Measurements from ENCODE around the gene LRGUK.

The LRGUK gene

DNA sequence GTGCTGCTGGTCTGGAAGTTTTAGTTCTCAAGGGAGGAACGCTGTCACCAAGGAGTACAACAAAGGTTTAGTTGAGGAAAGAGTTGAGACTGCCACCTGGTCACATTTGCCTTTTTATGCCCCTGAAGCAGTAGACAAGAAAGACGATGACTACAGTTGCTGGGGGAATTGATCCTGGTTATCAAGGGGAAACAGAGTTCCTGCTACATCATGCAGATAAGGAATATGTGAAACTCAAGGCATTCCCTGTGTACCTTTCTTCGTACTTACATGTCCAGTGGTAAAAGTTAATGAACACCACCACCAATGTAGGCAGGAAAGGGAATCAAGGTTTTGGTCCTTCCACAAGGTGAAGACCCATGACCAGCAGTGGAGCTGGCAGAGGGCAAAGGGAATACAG lies 157.8 kb downstream of the LRGUK start:
- H4K20me1 ChIP-seq (ENCODE audit: insufficient read depth, low read length), result no peaks in the 10 kb centered on the region
- no peaks in the 10 kb centered on the region for H3K4me1 ChIP-seq (ENCODE audit: low read length)
- no peaks in the 10 kb centered on the region for H3F3A ChIP-seq (ENCODE audit: insufficient read depth, low read length)
- no peak overlapping the region for H3K9ac ChIP-seq (ENCODE audit: low read length)
- no peak overlapping the region for H3K4me3 ChIP-seq (ENCODE audit: low read length)
- H3K27ac ChIP-seq (ENCODE audit: low read length), result no peak overlapping the region
- H2AFZ ChIP-seq (ENCODE audit: low read length), result no peak overlapping the region
- no peaks in the 10 kb centered on the region for H3K27me3 ChIP-seq (replicated peaks; ENCODE audit: insufficient read depth, low read length)
- no peaks in the 10 kb centered on the region for H3K9me2 ChIP-seq (replicated peaks; ENCODE audit: insufficient read depth, low read length)
- no peak for DNase-seq
- TF ChIP-seq, protein P1, sequence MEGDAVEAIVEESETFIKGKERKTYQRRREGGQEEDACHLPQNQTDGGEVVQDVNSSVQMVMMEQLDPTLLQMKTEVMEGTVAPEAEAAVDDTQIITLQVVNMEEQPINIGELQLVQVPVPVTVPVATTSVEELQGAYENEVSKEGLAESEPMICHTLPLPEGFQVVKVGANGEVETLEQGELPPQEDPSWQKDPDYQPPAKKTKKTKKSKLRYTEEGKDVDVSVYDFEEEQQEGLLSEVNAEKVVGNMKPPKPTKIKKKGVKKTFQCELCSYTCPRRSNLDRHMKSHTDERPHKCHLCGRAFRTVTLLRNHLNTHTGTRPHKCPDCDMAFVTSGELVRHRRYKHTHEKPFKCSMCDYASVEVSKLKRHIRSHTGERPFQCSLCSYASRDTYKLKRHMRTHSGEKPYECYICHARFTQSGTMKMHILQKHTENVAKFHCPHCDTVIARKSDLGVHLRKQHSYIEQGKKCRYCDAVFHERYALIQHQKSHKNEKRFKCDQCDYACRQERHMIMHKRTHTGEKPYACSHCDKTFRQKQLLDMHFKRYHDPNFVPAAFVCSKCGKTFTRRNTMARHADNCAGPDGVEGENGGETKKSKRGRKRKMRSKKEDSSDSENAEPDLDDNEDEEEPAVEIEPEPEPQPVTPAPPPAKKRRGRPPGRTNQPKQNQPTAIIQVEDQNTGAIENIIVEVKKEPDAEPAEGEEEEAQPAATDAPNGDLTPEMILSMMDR (IDR thresholded peaks at IDR 0.05; ENCODE audit: low read length), result no peak
- TF ChIP-seq EZH2phosphoT487 (IDR thresholded peaks at IDR 0.05; ENCODE audit: low read length), result no peak
- TF ChIP-seq EZH2 (optimal IDR thresholded peaks at IDR 0.05; ENCODE audit: low read depth, low read length), result no peak
- H3K79me2 ChIP-seq (ENCODE audit: low read length), result no peaks in the 10 kb centered on the region
- no peak overlapping the region for H3K4me2 ChIP-seq (ENCODE audit: low read depth, low read length)
- H3K9me3 ChIP-seq (replicated peaks; ENCODE audit: insufficient read depth, low read length), result no peaks in the 10 kb centered on the region
- H3K36me3 ChIP-seq (replicated peaks; ENCODE audit: insufficient read depth, low read length), result no peaks in the 10 kb centered on the region

DNA sequence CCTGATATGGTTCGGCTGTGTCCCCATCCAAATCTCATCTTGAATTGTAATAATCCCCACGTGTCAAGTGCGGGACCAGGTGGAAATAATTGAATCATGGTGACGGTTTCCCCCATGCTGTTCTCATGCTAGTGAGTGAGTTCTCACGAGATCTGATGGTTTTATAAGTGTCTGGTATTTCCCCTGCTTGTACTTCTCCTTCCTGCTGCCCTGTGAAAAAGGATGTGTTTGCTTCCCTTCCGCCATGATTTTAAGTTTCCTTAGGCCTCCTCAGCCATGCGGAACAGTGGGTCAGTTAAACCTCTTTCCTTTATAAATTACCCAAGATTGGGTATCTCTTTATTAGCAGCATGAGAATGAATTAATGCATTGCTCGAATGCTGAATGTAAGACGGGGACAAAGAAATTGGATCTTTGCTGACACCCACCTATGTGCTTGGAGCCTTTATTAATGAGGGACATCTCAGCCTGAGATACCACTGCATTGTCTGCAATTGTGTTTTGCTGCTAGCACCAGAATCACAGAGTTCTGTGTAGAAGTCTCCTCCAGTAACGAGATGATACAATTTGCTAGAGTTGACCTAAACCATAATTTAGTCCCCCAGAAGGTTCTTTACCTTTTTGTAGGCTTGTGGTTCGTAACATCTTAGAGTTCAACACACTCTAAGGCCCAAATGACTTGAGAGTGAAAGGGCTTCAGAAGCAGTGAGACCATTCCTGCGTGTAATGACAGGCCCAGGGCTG lies 160.9 kb downstream of the LRGUK start:
- Histone ChIP-seq H3K9me3 (replicated peaks; ENCODE audit: insufficient read depth, low read length) (no peaks in the 10 kb centered on the region), H3K27me3 (replicated peaks; ENCODE audit: insufficient read depth, low read length) (no peaks in the 10 kb centered on the region), H3K9ac (ENCODE audit: low read length) (no peak overlapping the region), H3K4me3 (ENCODE audit: low read length) (no peak overlapping the region), H2AFZ (ENCODE audit: low read length) (no peak overlapping the region), H3K4me1 (ENCODE audit: low read length) (peaks cover 9% of the 10 kb centered on the region), H3F3A (ENCODE audit: insufficient read depth, low read length) (peaks cover under 1% of the 10 kb centered on the region; the same call in 1 of the 2 replicates), H3K36me3 (replicated peaks; ENCODE audit: insufficient read depth, low read length) (no peaks in the 10 kb centered on the region), H3K9me2 (replicated peaks; ENCODE audit: insufficient read depth, low read length) (no peaks in the 10 kb centered on the region), H4K20me1 (ENCODE audit: insufficient read depth, low read length) (no peaks in the 10 kb centered on the region), H3K79me2 (ENCODE audit: low read length) (no peaks in the 10 kb centered on the region), H3K4me2 (ENCODE audit: low read depth, low read length) (no peak overlapping the region), H3K27ac (ENCODE audit: low read length) (no peak overlapping the region)
- DNase-seq, result no peak
- TF ChIP-seq, protein P1 (IDR thresholded peaks at IDR 0.05; ENCODE audit: low read length), result no peak
- TF ChIP-seq EZH2 (optimal IDR thresholded peaks at IDR 0.05; ENCODE audit: low read depth, low read length), result no peak
- no peak for TF ChIP-seq EZH2phosphoT487 (IDR thresholded peaks at IDR 0.05; ENCODE audit: low read length)

DNA sequence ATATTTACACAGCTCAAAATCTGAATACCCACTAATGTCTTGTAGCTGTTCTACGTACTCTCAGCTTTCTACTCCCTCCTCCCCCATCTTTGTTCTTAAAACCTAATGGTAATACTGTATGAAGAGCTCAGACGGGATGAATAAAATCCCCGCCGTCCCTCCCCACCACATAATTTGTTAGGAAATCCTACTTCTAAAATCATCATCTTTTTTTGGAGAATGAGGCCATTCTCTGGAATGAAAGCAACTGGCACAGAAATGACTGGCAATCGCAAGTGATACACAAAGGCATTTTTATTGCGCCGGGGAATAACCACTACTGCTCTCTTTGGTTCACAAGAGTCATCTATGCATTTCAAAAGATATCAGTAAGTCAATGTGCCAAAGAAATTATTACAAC lies 162.3 kb downstream of the LRGUK start:
- Histone ChIP-seq H3K4me2 (ENCODE audit: low read depth, low read length) (no peak overlapping the region), H3F3A (ENCODE audit: insufficient read depth, low read length) (peaks cover 6% of the 10 kb centered on the region), H3K27me3 (replicated peaks; ENCODE audit: insufficient read depth, low read length) (no peaks in the 10 kb centered on the region), H3K4me3 (ENCODE audit: low read length) (no peak overlapping the region), H3K4me1 (ENCODE audit: low read length) (peaks cover 14% of the 10 kb centered on the region), H3K9me2 (replicated peaks; ENCODE audit: insufficient read depth, low read length) (no peaks in the 10 kb centered on the region), H3K27ac (ENCODE audit: low read length) (no peak overlapping the region), H2AFZ (ENCODE audit: low read length) (no peak overlapping the region), H3K36me3 (replicated peaks; ENCODE audit: insufficient read depth, low read length) (no peaks in the 10 kb centered on the region), H3K9me3 (replicated peaks; ENCODE audit: insufficient read depth, low read length) (no peaks in the 10 kb centered on the region), H4K20me1 (ENCODE audit: insufficient read depth, low read length) (no peaks in the 10 kb centered on the region), H3K79me2 (ENCODE audit: low read length) (no peaks in the 10 kb centered on the region), H3K9ac (ENCODE audit: low read length) (no peak overlapping the region)
- TF ChIP-seq EZH2 (optimal IDR thresholded peaks at IDR 0.05; ENCODE audit: low read depth, low read length), result no peak
- TF ChIP-seq EZH2phosphoT487 (IDR thresholded peaks at IDR 0.05; ENCODE audit: low read length), result no peak
- TF ChIP-seq, protein P1 (IDR thresholded peaks at IDR 0.05; ENCODE audit: low read length), result no peak
- no peak for DNase-seq
